ENCODE data around the gene MZB1.

- TF ChIP-seq, protein P1, sequence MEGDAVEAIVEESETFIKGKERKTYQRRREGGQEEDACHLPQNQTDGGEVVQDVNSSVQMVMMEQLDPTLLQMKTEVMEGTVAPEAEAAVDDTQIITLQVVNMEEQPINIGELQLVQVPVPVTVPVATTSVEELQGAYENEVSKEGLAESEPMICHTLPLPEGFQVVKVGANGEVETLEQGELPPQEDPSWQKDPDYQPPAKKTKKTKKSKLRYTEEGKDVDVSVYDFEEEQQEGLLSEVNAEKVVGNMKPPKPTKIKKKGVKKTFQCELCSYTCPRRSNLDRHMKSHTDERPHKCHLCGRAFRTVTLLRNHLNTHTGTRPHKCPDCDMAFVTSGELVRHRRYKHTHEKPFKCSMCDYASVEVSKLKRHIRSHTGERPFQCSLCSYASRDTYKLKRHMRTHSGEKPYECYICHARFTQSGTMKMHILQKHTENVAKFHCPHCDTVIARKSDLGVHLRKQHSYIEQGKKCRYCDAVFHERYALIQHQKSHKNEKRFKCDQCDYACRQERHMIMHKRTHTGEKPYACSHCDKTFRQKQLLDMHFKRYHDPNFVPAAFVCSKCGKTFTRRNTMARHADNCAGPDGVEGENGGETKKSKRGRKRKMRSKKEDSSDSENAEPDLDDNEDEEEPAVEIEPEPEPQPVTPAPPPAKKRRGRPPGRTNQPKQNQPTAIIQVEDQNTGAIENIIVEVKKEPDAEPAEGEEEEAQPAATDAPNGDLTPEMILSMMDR (IDR thresholded peaks at IDR 0.05) = no peak
- TF ChIP-seq POLR2A (IDR thresholded peaks at IDR 0.05) = no peak
Measured at GRCh38 chr5:139341187-139341688, 48.5 kb downstream of the MZB1 start.

All from vagina (tissue), 2 donors.